Endothelial cell of umbilical vein (primary cell): ENCODE measurements around the gene EPX.

Source experiments
- CTCF ChIP-seq, 2 donors: IDR thresholded peaks; 1 replicate in 1 of 2; 2 replicates in 1 of 2; pipeline ENCODE4 v1.5.1; 2011; ENCODE audit warnings: low read length in 2 of 2, mild to moderate bottlenecking in 2 of 2, moderate library complexity in 2 of 2, control low read depth in 1 of 2, inconsistent platforms in 1 of 2, low read depth in 1 of 2; ENCODE audit not compliant: insufficient read depth in 1 of 2; ENCODE audit errors: extremely low read depth in 1 of 2
- EZH2 ChIP-seq: IDR thresholded peaks from 2 replicates; pipeline ENCODE4 v1.6.1; 2012; ENCODE audit warnings: borderline replicate concordance, low read depth, mild to moderate bottlenecking, moderate library complexity, low read length, inconsistent platforms; ENCODE audit not compliant: severe bottlenecking
- FOS ChIP-seq: IDR thresholded peaks from 2 replicates; pipeline ENCODE4 v1.6.1; 2011; ENCODE audit warnings: mild to moderate bottlenecking, low read length, moderate library complexity, borderline replicate concordance; ENCODE audit not compliant: insufficient read depth
- GATA2 ChIP-seq: IDR thresholded peaks from 2 replicates; pipeline ENCODE4 v1.7.0; 2011; ENCODE audit warnings: low read depth, mild to moderate bottlenecking, moderate library complexity, mixed read lengths, low read length; ENCODE audit not compliant: insufficient read length, insufficient read depth
- JUN ChIP-seq: IDR thresholded peaks from 2 replicates; pipeline ENCODE4 v1.6.1; 2011; ENCODE audit warnings: borderline replicate concordance, low read depth; ENCODE audit not compliant: insufficient read length, insufficient read depth
- MAX ChIP-seq: IDR thresholded peaks from 2 replicates; pipeline ENCODE4 v1.6.1; 2011; ENCODE audit not compliant: insufficient read depth, insufficient read length
- POLR2A ChIP-seq: IDR thresholded peaks from 2 replicates; pipeline ENCODE4 v1.6.1; 2012; ENCODE audit warnings: low read depth, mild to moderate bottlenecking, control low read depth, low read length
- POLR2AphosphoS5 ChIP-seq: IDR thresholded peaks from 2 replicates; pipeline ENCODE4 v1.6.1; 2012; ENCODE audit warnings: low read depth, mild to moderate bottlenecking, control low read depth, low read length, moderate library complexity; ENCODE audit not compliant: insufficient read depth

- TF ChIP-seq EZH2 (no peak), CTCF (IDR thresholded peaks at IDR 0.05; ENCODE audit: extremely low read depth in 1 of 2, insufficient read depth in 1 of 2, low read depth in 1 of 2, low read length in 2 of 2) (no peak), POLR2AphosphoS5 (no peak), POLR2A (no peak), JUN (no peak), GATA2 (no peak), FOS (no peak), MAX (no peak)
Measured at GRCh38 chr17:58234512-58234911, 42.0 kb downstream of the EPX start.
